Loucy (cell line): ENCODE data around the gene SLC4A9.

ENCODE experiments used
- CTCF ChIP-seq: fragments of 200-600 bp; sonication (generic); conservative IDR thresholded peaks from 2 replicates; pipeline ENCODE4 v1.5.1; 2014; ENCODE audit warnings: mild to moderate bottlenecking, antibody characterized with exemption, low read length
- EZH2phosphoT487 ChIP-seq: fragments of 200-600 bp; IDR thresholded peaks from 2 replicates; pipeline ENCODE4 v1.6.1; 2018; ENCODE audit warnings: antibody characterized with exemption, mild to moderate bottlenecking, moderate library complexity, borderline replicate concordance

GRCh38 chr5:140367256-140368013 is 7.4 kb downstream of the SLC4A9 start:
- TF ChIP-seq CTCF: no peak; the same call in 1 of the 2 replicates
- no peak for TF ChIP-seq EZH2phosphoT487
